Activated gamma-delta T cell treated with Interleukin-2 at 50 U/mL for 16 hours (primary cell): ENCODE results near the gene GLYAT.

Experiments used
- DNase-seq: peaks from one replicate; pipeline ENCODE4 v3.0.0-alpha.2; 2020

The GLYAT gene

GRCh38 chr11:58731819-58732218, at the start of gene GLYAT:
Gene GLYAT (minus strand): TSS chr11:58731943. CDS start chr11:58724496, 7,447 bp downstream.
- DNase-seq: no peak

- DNase-seq: no peak
Observed at GRCh38 chr11:58781345-58781744, 49.6 kb upstream of the GLYAT start.

- no peak for DNase-seq
Observed at GRCh38 chr11:58780578-58780977, 48.8 kb upstream of the GLYAT start.

GRCh38 chr11:58776891-58777710, 45.4 kb upstream of the GLYAT start:
- DNase-seq: no peak

GRCh38 chr11:58775066-58775708, 43.4 kb upstream of the GLYAT start:
- DNase-seq: no peak

GRCh38 chr11:58774164-58774593, 42.4 kb upstream of the GLYAT start:
- no peak for DNase-seq

GRCh38 chr11:58773337-58773736, 41.6 kb upstream of the GLYAT start:
- no peak for DNase-seq

GRCh38 chr11:58772329-58773285, 40.9 kb upstream of the GLYAT start:
- DNase-seq: no peak

- DNase-seq: no peak
Observed at GRCh38 chr11:58771458-58771855, 39.7 kb upstream of the GLYAT start.

- DNase-seq: no peak
Observed at GRCh38 chr11:58770627-58771457, 39.1 kb upstream of the GLYAT start.

GRCh38 chr11:58770166-58770565, 38.4 kb upstream of the GLYAT start:
- no peak for DNase-seq

- DNase-seq: no peak
Observed at GRCh38 chr11:58769308-58769707, 37.6 kb upstream of the GLYAT start.

GRCh38 chr11:58768137-58768536, 36.4 kb upstream of the GLYAT start:
- no peak for DNase-seq

GRCh38 chr11:58765078-58765477, 33.3 kb upstream of the GLYAT start:
- DNase-seq: no peak

- no peak for DNase-seq
Observed at GRCh38 chr11:58763120-58763490, 31.4 kb upstream of the GLYAT start.

- DNase-seq: no peak
Observed at GRCh38 chr11:58762284-58763119, 30.8 kb upstream of the GLYAT start.

- no peak for DNase-seq
Observed at GRCh38 chr11:58757439-58757838, 25.7 kb upstream of the GLYAT start.

GRCh38 chr11:58745705-58746364, 14.1 kb upstream of the GLYAT start:
- DNase-seq: no peak

GRCh38 chr11:58744988-58745704, 13.4 kb upstream of the GLYAT start:
- DNase-seq: no peak
